ENCODE measurements around the gene PSMD7. TPM values are rescaled to one million over a fixed set of nuclear protein-coding genes. Genes with fewer than 3 reads are reported as not detected.
A peak's percentile ranks its signal among the peaks of the same experiment; 100 is the strongest.

PSMD7 gene
- total and polyA plus RNA-seq, 10 of the 15 experiments (the other 5 are each of a cell fraction or from before 2014, with no cell fraction given): 64.3 to 199 (median 100) TPM

DNA sequence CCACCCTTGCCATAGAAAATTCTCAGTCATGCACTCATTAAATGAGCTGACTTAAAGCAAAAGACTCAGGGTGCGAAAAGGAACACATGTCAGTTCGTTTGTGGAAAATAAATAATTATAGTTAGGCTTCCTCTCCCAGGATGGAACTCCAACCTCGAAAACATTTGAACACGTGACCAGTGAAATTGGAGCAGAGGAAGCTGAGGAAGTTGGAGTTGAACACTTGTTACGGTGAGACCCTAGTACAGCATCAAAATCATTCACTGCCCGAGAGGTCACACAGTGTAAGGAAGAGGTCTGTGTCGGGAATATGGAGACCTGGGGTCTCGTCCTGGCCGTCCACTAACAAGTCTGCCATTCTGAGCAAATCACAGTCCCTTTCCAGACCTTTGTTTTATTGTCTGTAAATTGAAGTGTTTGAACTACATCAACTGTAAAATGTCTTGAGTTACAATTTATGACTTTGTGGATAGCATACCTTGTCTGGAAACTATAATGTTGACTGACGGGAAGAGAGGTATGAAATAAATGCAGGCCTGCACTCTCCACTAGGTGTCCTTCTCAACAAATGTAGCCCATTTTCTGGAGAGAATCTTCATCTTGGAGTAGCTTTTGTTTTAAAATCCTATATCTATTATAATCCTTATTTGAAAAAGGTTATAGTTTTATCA, 7.7 kb downstream of the PSMD7 start:
- ATAC-seq: peak; percentile 58
- Histone ChIP-seq H4K20me1 (ENCODE audit: control insufficient read depth, insufficient read depth) (no peaks in the 10 kb centered on the region), H3K4me3 (no peak overlapping the region), H3K27me3 (replicated peaks in 1 of 2; ENCODE audit: control insufficient read depth in 2 of 2, insufficient read depth in 2 of 2, low read length in 1 of 2) (no peaks in the 10 kb centered on the region), H3K9me3 (replicated peaks; ENCODE audit: control insufficient read depth, insufficient read depth, low read length) (no peaks in the 10 kb centered on the region), H3K79me2 (ENCODE audit: control insufficient read depth, insufficient read depth, low read length) (peaks cover 6% of the 10 kb centered on the region), H3K36me3 (ENCODE audit: control insufficient read depth in 2 of 2, insufficient read depth in 2 of 2, low read length in 1 of 2) (peaks cover 13 to 54% of the 10 kb centered on the region in 2 experiments), H3K4me1 (ENCODE audit: control insufficient read depth, insufficient read depth, low read length) (no peaks in the 10 kb centered on the region), H3K27ac (ENCODE audit: control insufficient read depth, insufficient read depth) (no peak overlapping the region), H3K4me2 (ENCODE audit: control insufficient read depth, insufficient read depth) (no peak overlapping the region), H3K9ac (ENCODE audit: control insufficient read depth, insufficient read depth, low read length) (no peak overlapping the region), H2AFZ (ENCODE audit: control insufficient read depth, low read depth, low read length) (no peak overlapping the region)
- DNase-seq (ENCODE audit: low read depth, low spot score): no peak
- SMC1A ChIA-PET (ENCODE audit: uncharacterized antibody, unreplicated experiment): interaction anchor here (1.0 to 1.6 kb wide), 2 partner anchors 320 to 401 kb away, joined by 3 to 4 read pairs; no protein-coding TSS in a partner anchor
- FAIRE-seq: peak; percentile 41
- intact Hi-C loops (cut with micrococcal nuclease; ENCODE audit: unreplicated experiment) (no loop called here), in situ Hi-C loops (cut with MboI) (no loop called here)
- POLR2A ChIA-PET: no interaction called here
- 65% methylated on average over 10 of the region's 10 CpGs for WGBS (ENCODE audit: insufficient coverage, insufficient replicate concordance, low lambda C conversion rate, missing lambda C conversion rate)
- TF ChIP-seq STAT1 (conservative IDR thresholded peaks at IDR 0.05): no peak
- TF ChIP-seq, protein P1, sequence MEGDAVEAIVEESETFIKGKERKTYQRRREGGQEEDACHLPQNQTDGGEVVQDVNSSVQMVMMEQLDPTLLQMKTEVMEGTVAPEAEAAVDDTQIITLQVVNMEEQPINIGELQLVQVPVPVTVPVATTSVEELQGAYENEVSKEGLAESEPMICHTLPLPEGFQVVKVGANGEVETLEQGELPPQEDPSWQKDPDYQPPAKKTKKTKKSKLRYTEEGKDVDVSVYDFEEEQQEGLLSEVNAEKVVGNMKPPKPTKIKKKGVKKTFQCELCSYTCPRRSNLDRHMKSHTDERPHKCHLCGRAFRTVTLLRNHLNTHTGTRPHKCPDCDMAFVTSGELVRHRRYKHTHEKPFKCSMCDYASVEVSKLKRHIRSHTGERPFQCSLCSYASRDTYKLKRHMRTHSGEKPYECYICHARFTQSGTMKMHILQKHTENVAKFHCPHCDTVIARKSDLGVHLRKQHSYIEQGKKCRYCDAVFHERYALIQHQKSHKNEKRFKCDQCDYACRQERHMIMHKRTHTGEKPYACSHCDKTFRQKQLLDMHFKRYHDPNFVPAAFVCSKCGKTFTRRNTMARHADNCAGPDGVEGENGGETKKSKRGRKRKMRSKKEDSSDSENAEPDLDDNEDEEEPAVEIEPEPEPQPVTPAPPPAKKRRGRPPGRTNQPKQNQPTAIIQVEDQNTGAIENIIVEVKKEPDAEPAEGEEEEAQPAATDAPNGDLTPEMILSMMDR (IDR thresholded peaks at IDR 0.05 in 2 of 3, conservative IDR thresholded peaks at IDR 0.05 in 1 of 3; ENCODE audit: control insufficient read depth in 2 of 3, extremely low read depth in 1 of 3, insufficient read depth in 1 of 3, low read depth in 3 of 3, low read length in 3 of 3): peak; percentile 35 to 46 (median 36); a peak in 4 of 6 replicates
- 0 out of 2 replicates have a peak, but pooled peaks have one; percentile 7 for TF ChIP-seq POLR2A (IDR thresholded peaks at IDR 0.05; ENCODE audit: low read depth, low read length)
- TF ChIP-seq SMC3 (IDR thresholded peaks at IDR 0.05; ENCODE audit: borderline replicate concordance, low read length): 0 out of 2 replicates have a peak, but pooled peaks have one; percentile 11
- TF ChIP-seq POLR2AphosphoS5 (IDR thresholded peaks at IDR 0.05; ENCODE audit: low read length): peak; percentile 48; the same call in 1 of the 2 replicates
- TF ChIP-seq ZZZ3 (IDR thresholded peaks at IDR 0.05; ENCODE audit: control insufficient read depth, insufficient read length, low read depth): no peak
- TF ChIP-seq SMAD5 (IDR thresholded peaks at IDR 0.05; ENCODE audit: low read depth): 0 out of 2 replicates have a peak, but pooled peaks have one; percentile 59
- no peak for TF ChIP-seq TCF12 (IDR thresholded peaks at IDR 0.05; ENCODE audit: low read depth, low read length)
- TF ChIP-seq NBN (IDR thresholded peaks at IDR 0.05): no peak
- no peak for TF ChIP-seq TAF1 (IDR thresholded peaks at IDR 0.05; ENCODE audit: borderline replicate concordance, low read depth, low read length)
- no peak for TF ChIP-seq MYC (IDR thresholded peaks at IDR 0.05; ENCODE audit: insufficient read depth, insufficient read length, insufficient replicate concordance, low read length, severe bottlenecking)
- TF ChIP-seq CHD2 (IDR thresholded peaks at IDR 0.05; ENCODE audit: borderline replicate concordance, low read depth, low read length): no peak
- TF ChIP-seq, protein P2, sequence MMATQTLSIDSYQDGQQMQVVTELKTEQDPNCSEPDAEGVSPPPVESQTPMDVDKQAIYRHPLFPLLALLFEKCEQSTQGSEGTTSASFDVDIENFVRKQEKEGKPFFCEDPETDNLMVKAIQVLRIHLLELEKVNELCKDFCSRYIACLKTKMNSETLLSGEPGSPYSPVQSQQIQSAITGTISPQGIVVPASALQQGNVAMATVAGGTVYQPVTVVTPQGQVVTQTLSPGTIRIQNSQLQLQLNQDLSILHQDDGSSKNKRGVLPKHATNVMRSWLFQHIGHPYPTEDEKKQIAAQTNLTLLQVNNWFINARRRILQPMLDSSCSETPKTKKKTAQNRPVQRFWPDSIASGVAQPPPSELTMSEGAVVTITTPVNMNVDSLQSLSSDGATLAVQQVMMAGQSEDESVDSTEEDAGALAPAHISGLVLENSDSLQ (IDR thresholded peaks at IDR 0.05): peak; percentile 68
- TF ChIP-seq EZH2 (IDR thresholded peaks at IDR 0.05; ENCODE audit: borderline replicate concordance, control insufficient read depth, low read depth, low read length): no peak
- CTCF ChIA-PET: interaction anchor here (0.6 to 2.2 kb wide), 8 partner anchors 12 to 814 kb away, joined by 3 to 7 read pairs (median 4); no protein-coding TSS in a partner anchor
- BruUV-seq (replicated peaks): no TSS peak
- RAD21 ChIA-PET (ENCODE audit: unreplicated experiment): interaction anchor here (1.3 kb wide), 1 partner anchor 240 kb away, joined by 3 read pairs; no protein-coding TSS in a partner anchor
